ENCODE results near the gene RABAC1.
A peak's percentile ranks its signal among the peaks of the same experiment; 100 is the strongest.
"Not testable (repeated sequence)": the region's sequence is repeated elsewhere in the genome, so short reads cannot be mapped to it uniquely, and the experiment has no call there.

RABAC1 gene

DNA sequence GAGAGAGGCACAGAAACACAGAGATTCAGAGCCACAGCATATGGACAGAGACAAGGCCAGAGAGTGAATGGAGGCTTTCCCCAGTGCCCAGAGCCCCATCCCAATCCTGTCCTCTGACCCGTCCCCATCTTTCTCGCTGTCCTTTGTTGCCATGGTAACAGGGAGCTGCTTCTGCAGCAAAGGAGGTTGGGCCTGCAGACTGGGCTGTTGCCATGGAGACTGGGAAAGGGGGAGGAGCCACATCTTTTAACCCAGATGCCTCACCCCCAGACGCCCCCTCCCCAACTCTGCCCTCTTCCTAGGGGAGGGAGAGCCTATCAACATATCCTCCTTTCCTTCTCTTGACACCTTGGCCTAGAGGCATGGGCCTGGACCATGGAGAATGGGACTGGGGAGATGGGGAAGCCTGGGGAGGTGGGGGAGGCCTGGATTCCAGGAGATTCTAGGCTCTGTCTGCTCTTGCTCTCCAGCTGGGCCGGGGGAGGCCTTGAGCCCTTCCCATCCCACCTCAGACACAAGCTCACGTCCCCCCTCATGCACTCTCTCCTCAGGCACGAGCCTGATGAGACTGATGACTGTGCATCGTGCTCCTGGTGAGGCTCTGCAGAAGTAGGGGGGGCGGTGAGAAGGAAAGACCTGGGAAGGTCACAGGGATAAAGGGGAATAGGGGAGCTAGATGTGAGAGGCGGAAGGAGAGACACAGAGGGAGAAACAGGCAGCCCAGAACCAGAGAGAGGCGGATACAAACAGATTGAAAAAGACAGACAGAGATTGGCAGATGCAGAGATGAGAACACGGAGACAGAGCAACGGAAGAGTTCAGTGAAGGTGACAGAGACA is 37.1 kb upstream of the RABAC1 start:
- H3K4me3 ChIP-seq (ENCODE audit: low read length), result no peak overlapping the region
- H3K4me1 ChIP-seq (ENCODE audit: insufficient read depth, low read length), result peaks cover 11% of the 10 kb centered on the region
- 45% methylated on average over 11 of the region's 12 CpGs for WGBS
- no peaks in the 10 kb centered on the region for H3K36me3 ChIP-seq (ENCODE audit: insufficient read depth, low read length)
- H3K27me3 ChIP-seq (ENCODE audit: insufficient read depth, low read length), result peaks cover 78% of the 10 kb centered on the region
- no peaks in the 10 kb centered on the region for H3K9me3 ChIP-seq (ENCODE audit: insufficient read depth, low read depth, low read length)
- no peak overlapping the region for H3K27ac ChIP-seq (ENCODE audit: low read depth, low read length)
- H3K9ac ChIP-seq (ENCODE audit: low read depth, low read length), result no peak overlapping the region

DNA sequence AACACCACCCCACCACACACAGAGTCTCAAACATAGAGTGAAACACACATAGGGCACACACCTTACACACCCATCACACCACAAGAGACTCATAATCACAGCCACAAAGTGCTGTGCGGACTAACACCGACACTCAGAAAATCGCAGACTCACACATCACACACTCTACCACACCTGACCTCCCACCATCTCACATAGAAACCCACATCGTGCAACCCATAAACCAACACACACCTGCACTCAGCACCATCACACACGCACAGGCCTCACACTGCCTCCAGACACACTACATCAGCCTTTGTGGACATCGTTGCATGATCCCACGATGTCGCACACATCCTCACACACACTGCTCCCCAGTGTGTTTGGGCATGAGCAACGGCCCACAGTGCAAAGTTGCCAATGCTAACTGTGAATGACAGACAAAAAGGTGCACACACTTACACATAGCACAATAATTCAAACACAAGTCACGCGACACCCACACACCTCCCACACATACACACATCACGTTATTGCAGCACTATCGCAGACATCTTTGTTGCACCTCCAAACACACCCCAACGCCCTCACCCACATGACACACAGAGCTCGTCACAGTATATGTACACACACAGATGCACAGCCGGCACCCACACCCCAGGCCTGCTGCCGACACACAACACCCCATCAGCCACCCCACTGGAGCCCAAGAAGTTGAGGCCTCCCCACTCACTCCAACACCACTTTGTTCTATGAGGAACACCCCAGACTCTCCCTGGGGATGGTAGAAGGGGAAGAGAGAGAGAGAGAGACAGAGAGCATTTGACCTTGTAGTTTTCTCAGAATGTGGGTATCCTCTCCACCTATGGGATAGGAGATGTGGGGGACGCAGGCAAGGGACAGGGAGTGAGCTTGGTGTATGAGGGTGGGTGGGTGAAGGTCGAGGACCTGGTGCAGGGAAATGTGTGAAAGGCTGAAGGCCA is 36.2 kb upstream of the RABAC1 start:
- peaks cover 72% of the 10 kb centered on the region for H3K27me3 ChIP-seq (ENCODE audit: insufficient read depth, low read length)
- no peaks in the 10 kb centered on the region for H3K9me3 ChIP-seq (ENCODE audit: insufficient read depth, low read depth, low read length)
- WGBS, result 84% methylated on average over 19 of the region's 19 CpGs
- no peaks in the 10 kb centered on the region for H3K36me3 ChIP-seq (ENCODE audit: insufficient read depth, low read length)
- H3K9ac ChIP-seq (ENCODE audit: low read depth, low read length), result no peak overlapping the region
- H3K27ac ChIP-seq (ENCODE audit: low read depth, low read length), result no peak overlapping the region
- H3K4me1 ChIP-seq (ENCODE audit: insufficient read depth, low read length), result peaks cover 11% of the 10 kb centered on the region
- no peak overlapping the region for H3K4me3 ChIP-seq (ENCODE audit: low read length)

DNA sequence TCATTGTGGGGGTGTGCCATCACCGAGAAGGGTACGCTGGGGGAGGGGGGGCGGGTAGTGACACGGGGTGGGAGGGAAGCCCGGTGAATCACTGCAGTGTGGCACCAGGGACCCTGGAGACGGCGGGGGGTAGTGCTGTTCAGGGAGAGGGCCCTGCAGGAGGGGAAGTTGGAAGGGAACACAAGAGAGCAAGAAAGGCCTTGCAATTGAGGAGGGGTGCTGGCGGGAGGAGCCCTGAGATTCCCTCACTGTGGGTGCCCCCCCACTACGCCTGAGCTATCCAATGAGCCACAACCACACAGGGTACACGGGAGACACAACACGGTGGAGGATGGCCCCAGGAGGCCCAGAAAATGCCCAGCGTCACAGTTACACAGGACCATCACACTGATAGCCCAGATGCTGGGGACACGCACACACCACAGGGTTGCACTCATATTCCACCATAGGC is 35.4 kb upstream of the RABAC1 start:
- H3K36me3 ChIP-seq (ENCODE audit: insufficient read depth, low read length), result no peaks in the 10 kb centered on the region
- no peak overlapping the region for H3K27ac ChIP-seq (ENCODE audit: low read depth, low read length)
- WGBS, result 29% methylated on average over 13 of the region's 13 CpGs
- no peak overlapping the region for H3K9ac ChIP-seq (ENCODE audit: low read depth, low read length)
- H3K27me3 ChIP-seq (ENCODE audit: insufficient read depth, low read length), result peaks cover 70% of the 10 kb centered on the region
- peak overlapping the region; percentile 67 for H3K4me3 ChIP-seq (ENCODE audit: low read length)
- peaks cover 11% of the 10 kb centered on the region for H3K4me1 ChIP-seq (ENCODE audit: insufficient read depth, low read length)
- no peaks in the 10 kb centered on the region for H3K9me3 ChIP-seq (ENCODE audit: insufficient read depth, low read depth, low read length)

DNA sequence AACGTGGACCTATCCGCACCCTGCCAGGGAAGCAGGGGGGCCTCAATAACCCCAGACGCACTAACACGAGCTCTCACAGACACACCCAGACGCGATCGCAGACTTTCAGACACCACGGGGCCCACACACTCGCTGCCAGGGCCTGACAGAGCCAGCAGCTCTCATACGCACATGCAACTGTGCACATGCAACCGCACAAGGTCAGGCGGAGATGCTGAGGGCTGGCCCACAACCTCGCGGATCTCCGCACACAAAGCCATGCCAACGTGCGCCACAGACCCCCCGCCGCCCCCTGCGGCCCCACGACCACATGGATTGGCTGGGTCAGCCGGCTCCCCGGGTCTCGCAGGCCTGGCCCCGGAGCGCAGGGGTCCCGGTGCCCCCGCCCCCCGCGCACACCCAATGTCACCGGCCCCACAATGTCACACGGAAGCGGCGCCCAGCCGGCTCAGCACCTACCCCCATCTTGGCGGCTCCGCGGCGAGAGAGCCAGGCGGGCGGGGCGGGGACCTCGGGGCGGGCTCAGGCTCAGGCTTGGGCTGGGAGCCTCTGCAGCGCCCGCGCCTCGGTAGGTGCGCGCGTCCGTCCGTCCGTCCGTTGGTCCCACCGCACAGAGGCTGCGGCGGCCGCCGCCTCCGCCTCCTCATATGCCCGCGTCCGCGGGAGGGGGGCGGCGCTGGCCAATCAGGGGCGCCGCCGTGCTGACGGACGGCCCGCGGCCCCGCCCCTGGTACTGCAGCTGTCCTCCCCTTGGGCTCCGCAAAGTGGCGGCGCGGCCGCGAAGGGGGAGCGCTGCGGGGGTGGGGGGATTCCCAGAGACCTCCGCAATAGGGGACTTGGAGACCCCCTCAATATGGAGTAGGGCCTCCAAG is 34.7 kb upstream of the RABAC1 start, which contains the start of gene ATP1A3:
TSS of gene ATP1A3 (minus strand) at position 619 of the 872 bp plus-strand sequence. CDS start at position 465, 154 bp downstream.
- Histone ChIP-seq H3K9me3 (ENCODE audit: insufficient read depth, low read depth, low read length) (no peaks in the 10 kb centered on the region), H3K9ac (ENCODE audit: low read depth, low read length) (peak within 1 kb of the TSS; percentile 61), H3K27me3 (ENCODE audit: insufficient read depth, low read length) (peaks cover 64% of the 10 kb centered on the region), H3K4me3 (ENCODE audit: low read length) (peak within 1 kb of the TSS; percentile 67), H3K4me1 (ENCODE audit: insufficient read depth, low read length) (peaks cover 11% of the 10 kb centered on the region), H3K27ac (ENCODE audit: low read depth, low read length) (no peak within 1 kb of the TSS), H3K36me3 (ENCODE audit: insufficient read depth, low read length) (no peaks in the 10 kb centered on the region)
- 2% methylated on average over 84 of the region's 84 CpGs for WGBS

DNA sequence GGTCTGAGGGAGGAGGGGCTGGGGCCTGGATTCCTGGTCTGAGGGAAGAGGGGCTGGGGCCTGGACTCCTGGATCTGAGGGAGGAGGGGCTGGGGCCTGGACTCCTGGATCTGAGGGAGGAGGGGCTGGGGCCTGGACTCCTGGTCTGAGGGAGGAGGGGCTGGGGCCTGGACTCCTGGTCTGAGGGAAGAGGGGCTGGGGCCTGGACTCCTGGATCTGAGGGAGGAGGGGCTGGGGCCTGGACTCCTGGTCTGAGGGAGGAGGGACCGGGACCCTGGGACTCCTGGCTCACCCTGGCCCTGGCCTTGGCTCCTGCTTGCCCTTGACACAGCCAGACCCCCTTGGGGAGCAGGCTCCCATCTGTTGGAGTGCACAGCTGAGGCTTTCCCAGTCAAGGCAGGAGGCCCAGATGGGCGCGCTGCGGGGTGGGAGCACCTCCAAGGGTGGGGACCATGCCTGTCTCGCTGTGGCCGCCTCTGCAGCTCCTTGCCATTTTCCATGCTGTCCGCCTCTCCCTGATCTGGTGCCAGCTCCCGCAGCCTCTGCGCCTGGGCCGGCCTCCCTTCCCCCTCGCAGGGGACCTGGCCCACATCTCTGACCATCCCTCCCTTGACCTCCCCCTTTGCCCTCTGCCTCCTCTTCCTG is 32.9 kb upstream of the RABAC1 start:
- 91% methylated on average over 11 of the region's 11 CpGs for WGBS
- not testable (repeated sequence) for H3K4me1 ChIP-seq (ENCODE audit: insufficient read depth, low read length); H3K9ac ChIP-seq (ENCODE audit: low read depth, low read length); H3K27ac ChIP-seq (ENCODE audit: low read depth, low read length); H3K4me3 ChIP-seq (ENCODE audit: low read length); H3K9me3 ChIP-seq (ENCODE audit: insufficient read depth, low read depth, low read length); H3K36me3 ChIP-seq (ENCODE audit: insufficient read depth, low read length)
- peaks cover 47% of the 10 kb centered on the region for H3K27me3 ChIP-seq (ENCODE audit: insufficient read depth, low read length)

DNA sequence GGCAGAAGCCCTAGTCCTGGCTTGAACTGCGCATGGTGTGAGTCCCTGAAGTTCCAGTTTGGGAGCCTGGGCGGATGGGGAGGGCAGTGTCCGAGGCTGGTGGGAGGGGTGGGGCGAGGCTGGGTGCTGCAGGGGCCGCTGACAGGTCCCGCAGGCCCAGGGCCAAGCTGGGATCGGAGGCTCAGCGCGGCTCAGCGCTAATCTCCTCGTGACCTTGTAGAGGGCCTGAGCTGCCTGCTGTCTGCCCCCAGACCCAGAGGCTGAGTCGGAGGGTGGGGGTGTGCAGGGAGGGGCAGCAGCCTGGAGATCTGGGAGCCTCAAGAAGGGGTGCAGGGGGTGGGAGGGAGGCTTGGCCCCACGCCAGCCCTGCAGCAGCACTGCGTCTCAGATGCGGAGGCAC is 31.9 kb upstream of the RABAC1 start:
- 72% methylated on average over 15 of the region's 15 CpGs for WGBS
- no peaks in the 10 kb centered on the region for H3K9me3 ChIP-seq (ENCODE audit: insufficient read depth, low read depth, low read length)
- no peak overlapping the region for H3K27ac ChIP-seq (ENCODE audit: low read depth, low read length)
- H3K9ac ChIP-seq (ENCODE audit: low read depth, low read length), result no peak overlapping the region
- peaks cover 4% of the 10 kb centered on the region; the same call in 1 of the 2 replicates for H3K36me3 ChIP-seq (ENCODE audit: insufficient read depth, low read length)
- H3K27me3 ChIP-seq (ENCODE audit: insufficient read depth, low read length), result peaks cover 37% of the 10 kb centered on the region
- no peak overlapping the region for H3K4me3 ChIP-seq (ENCODE audit: low read length)
- peaks cover 5% of the 10 kb centered on the region; the same call in 1 of the 2 replicates for H3K4me1 ChIP-seq (ENCODE audit: insufficient read depth, low read length)

DNA sequence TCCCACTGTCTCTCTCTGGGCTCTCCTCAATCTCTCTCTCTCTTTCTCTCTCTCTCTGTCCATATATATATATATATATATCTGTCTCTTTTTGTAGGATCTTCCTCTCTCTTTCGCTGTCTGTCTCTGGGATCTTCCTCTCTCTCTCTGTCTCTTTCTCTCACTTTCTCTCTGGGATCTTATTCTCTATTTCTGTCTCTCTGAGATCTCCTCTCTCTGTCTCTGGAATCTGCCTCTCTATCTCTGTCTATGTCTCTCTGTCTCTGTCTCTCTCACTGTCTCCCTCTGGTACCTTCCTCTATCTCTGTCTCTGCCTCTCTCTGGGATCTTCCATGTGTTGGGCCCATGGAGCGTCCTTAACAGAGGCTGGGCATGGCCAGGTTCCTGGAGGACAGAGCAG is 31.5 kb upstream of the RABAC1 start:
- Histone ChIP-seq H3K27ac (ENCODE audit: low read depth, low read length) (no peak overlapping the region), H3K9ac (ENCODE audit: low read depth, low read length) (no peak overlapping the region), H3K27me3 (ENCODE audit: insufficient read depth, low read length) (peaks cover 33% of the 10 kb centered on the region), H3K9me3 (ENCODE audit: insufficient read depth, low read depth, low read length) (no peaks in the 10 kb centered on the region), H3K4me1 (ENCODE audit: insufficient read depth, low read length) (peaks cover 5% of the 10 kb centered on the region; the same call in 1 of the 2 replicates), H3K4me3 (ENCODE audit: low read length) (no peak overlapping the region), H3K36me3 (ENCODE audit: insufficient read depth, low read length) (peaks cover 4% of the 10 kb centered on the region; the same call in 1 of the 2 replicates)
- WGBS, result 87% methylated on average over 2 of the region's 2 CpGs

DNA sequence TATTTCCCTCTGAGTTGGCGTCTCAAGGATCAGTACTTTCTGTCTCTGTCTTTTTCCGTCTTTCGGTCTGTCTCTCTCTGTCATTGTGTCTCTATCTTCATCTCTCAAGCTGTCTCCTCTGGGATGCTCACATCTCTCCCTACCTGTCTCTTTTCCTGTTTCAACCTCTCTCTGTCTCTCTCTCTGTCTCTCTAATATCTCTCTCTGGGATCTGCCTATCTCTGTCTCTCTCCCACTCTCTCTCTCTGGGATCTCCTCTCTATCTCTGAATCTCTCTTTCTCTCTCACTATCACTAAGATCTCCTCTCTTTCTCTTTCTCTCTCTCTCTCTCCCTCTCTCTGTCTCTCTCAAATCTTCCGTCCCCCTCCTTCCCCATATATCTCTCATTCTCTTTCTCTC is 30.9 kb upstream of the RABAC1 start:
- Histone ChIP-seq H3K9me3 (ENCODE audit: insufficient read depth, low read depth, low read length) (no peaks in the 10 kb centered on the region), H3K4me1 (ENCODE audit: insufficient read depth, low read length) (peaks cover 5% of the 10 kb centered on the region; the same call in 1 of the 2 replicates), H3K27me3 (ENCODE audit: insufficient read depth, low read length) (peaks cover 27% of the 10 kb centered on the region), H3K4me3 (ENCODE audit: low read length) (no peak overlapping the region), H3K9ac (ENCODE audit: low read depth, low read length) (no peak overlapping the region), H3K36me3 (ENCODE audit: insufficient read depth, low read length) (peaks cover 4% of the 10 kb centered on the region; the same call in 1 of the 2 replicates), H3K27ac (ENCODE audit: low read depth, low read length) (no peak overlapping the region)
- 90% methylated on average over 4 of the region's 4 CpGs for WGBS

DNA sequence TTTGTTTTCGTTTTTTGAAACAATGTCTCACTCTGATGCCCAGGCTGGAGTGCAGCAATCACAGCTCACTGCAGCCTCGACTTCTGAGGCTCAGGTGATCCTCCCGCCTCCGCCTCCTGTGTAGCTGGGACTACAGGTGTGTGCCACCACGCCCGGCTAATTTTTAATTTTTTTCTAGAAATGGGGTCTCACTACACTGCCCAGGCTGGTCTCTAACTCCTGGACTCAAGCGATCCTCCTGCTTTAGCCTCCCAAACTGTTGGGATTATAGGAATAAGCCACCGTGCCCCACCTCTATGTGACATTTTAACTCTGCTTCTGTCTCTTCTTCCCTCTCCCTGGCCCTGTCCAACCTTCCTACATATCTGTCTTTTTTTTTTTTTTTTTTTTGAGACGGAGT is 29.8 kb upstream of the RABAC1 start:
- no peak overlapping the region for H3K9ac ChIP-seq (ENCODE audit: low read depth, low read length)
- no peak overlapping the region for H3K4me3 ChIP-seq (ENCODE audit: low read length)
- 85% methylated on average over 9 of the region's 9 CpGs for WGBS
- H3K27ac ChIP-seq (ENCODE audit: low read depth, low read length), result no peak overlapping the region
- peaks cover 5% of the 10 kb centered on the region; the same call in 1 of the 2 replicates for H3K4me1 ChIP-seq (ENCODE audit: insufficient read depth, low read length)
- peaks cover 18% of the 10 kb centered on the region for H3K27me3 ChIP-seq (ENCODE audit: insufficient read depth, low read length)
- peaks cover 4% of the 10 kb centered on the region; the same call in 1 of the 2 replicates for H3K36me3 ChIP-seq (ENCODE audit: insufficient read depth, low read length)
- no peaks in the 10 kb centered on the region for H3K9me3 ChIP-seq (ENCODE audit: insufficient read depth, low read depth, low read length)
